Ishikawa (cell line): ENCODE measurements around the gene CCDC61.
A peak's percentile ranks its signal among the peaks of the same experiment; 100 is the strongest.

Experiments used
- CEBPB ChIP-seq: IDR thresholded peaks from 2 replicates; pipeline ENCODE4 v1.6.1; 2012
- CREB1 ChIP-seq: IDR thresholded peaks from 2 replicates; pipeline ENCODE4 v1.6.1; 2012; ENCODE audit warnings: low read depth
- EGR1 ChIP-seq: IDR thresholded peaks from 2 replicates; pipeline ENCODE4 v1.6.1; 2012
- EP300 ChIP-seq: IDR thresholded peaks from 2 replicates; pipeline ENCODE4 v1.6.1; 2012; ENCODE audit warnings: borderline replicate concordance
- FOXM1 ChIP-seq: IDR thresholded peaks from 2 replicates; pipeline ENCODE4 v1.6.1; 2012; ENCODE audit warnings: low read depth, borderline replicate concordance
- MAX ChIP-seq: IDR thresholded peaks from 2 replicates; pipeline ENCODE4 v1.6.1; 2012
- NFIC ChIP-seq: IDR thresholded peaks from 2 replicates; pipeline ENCODE4 v1.6.1; 2012
- RAD21 ChIP-seq: IDR thresholded peaks from 2 replicates; pipeline ENCODE4 v1.6.1; 2012; ENCODE audit warnings: low read depth
- REST ChIP-seq: IDR thresholded peaks from 2 replicates; pipeline ENCODE4 v1.6.1; 2012; ENCODE audit warnings: low read depth, mild to moderate bottlenecking
- TAF1 ChIP-seq: IDR thresholded peaks from 2 replicates; pipeline ENCODE4 v1.6.1; 2012; ENCODE audit warnings: low read depth, mild to moderate bottlenecking
- TCF12 ChIP-seq: IDR thresholded peaks from 2 replicates; pipeline ENCODE4 v1.6.1; 2012; ENCODE audit warnings: low read depth
- TEAD4 ChIP-seq: IDR thresholded peaks from 2 replicates; pipeline ENCODE4 v1.6.1; 2012
- USF1 ChIP-seq: IDR thresholded peaks from 2 replicates; pipeline ENCODE4 v1.6.1; 2012
- YY1 ChIP-seq: IDR thresholded peaks from 2 replicates; pipeline ENCODE4 v1.6.1; 2012; ENCODE audit warnings: low read depth
- ZBTB7A ChIP-seq: IDR thresholded peaks from 2 replicates; pipeline ENCODE4 v1.6.1; 2012; ENCODE audit warnings: low read depth

The CCDC61 gene, protein sequence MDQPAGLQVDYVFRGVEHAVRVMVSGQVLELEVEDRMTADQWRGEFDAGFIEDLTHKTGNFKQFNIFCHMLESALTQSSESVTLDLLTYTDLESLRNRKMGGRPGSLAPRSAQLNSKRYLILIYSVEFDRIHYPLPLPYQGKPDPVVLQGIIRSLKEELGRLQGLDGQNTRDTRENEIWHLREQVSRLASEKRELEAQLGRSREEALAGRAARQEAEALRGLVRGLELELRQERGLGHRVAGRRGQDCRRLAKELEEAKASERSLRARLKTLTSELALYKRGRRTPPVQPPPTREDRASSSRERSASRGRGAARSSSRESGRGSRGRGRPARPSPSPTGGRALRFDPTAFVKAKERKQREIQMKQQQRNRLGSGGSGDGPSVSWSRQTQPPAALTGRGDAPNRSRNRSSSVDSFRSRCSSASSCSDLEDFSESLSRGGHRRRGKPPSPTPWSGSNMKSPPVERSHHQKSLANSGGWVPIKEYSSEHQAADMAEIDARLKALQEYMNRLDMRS

DNA sequence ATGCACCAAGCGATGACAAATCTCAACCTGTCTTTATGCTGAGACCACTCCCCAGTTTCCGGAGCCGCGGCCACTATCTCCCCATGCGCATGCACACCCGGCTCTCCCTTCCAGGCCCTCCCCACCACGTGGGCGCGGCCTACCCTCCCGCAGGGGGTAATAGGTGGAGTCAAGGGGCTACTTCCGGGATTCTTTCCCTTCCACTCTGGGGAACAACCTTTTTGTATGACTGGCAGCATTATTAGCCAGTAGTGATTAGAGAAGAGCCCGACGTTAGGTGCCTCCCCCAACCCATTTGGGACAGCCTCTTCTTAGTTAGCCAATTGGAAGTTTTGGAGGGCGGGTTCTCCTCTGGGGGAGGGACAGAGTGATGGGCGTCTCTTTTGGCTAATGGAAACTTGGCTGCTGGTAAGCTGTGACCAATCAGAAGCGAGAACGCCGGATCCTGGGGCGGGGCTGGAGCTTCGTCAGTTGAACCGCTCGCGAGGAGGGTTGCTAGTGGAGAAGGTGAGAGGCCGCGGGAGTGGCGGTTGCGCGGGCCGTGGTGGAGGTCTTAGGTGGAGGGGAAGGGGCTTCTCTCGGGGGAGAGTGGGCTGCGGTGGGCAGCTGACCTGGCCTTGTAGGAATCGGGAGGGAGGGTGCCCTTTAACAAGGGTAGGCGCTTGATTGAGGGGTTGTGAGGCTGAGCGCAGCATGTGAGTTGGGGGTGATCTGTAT, at the start of gene CCDC61:
Gene CCDC61, plus strand, starts transcription at position 470 of the 717 bp plus-strand sequence. CDS start 7,552 bp downstream, outside the sequence.
- TF ChIP-seq NFIC, result no peak
- no peak for TF ChIP-seq TEAD4
- peak; percentile 58; the same call in 1 of the 2 replicates for TF ChIP-seq ZBTB7A
- peak; percentile 81 for TF ChIP-seq CREB1
- peak; percentile 86 for TF ChIP-seq USF1
- TF ChIP-seq YY1, result peak; percentile 21; the same call in 1 of the 2 replicates
- peak; percentile 67 for TF ChIP-seq MAX
- peak; percentile 82 for TF ChIP-seq TAF1

- TF ChIP-seq TAF1 (no peak), FOXM1 (no peak), EGR1 (no peak), CEBPB (no peak), EP300 (no peak), REST (no peak), RAD21 (no peak), TEAD4 (no peak), ZBTB7A (no peak), NFIC (no peak), USF1 (no peak), YY1 (no peak)
These were observed 47.3 kb upstream of the CCDC61 start for GRCh38 chr19:45947926-45948325.

- TF ChIP-seq CEBPB (no peak), NFIC (no peak), CREB1 (no peak), TEAD4 (no peak), YY1 (no peak), EP300 (no peak), TAF1 (no peak), TCF12 (no peak), MAX (no peak), EGR1 (no peak), FOXM1 (no peak), REST (no peak), RAD21 (no peak), ZBTB7A (no peak), USF1 (no peak)
These were observed 43.0 kb upstream of the CCDC61 start for GRCh38 chr19:45952341-45952685.

GRCh38 chr19:45952686-45953505, 42.4 kb upstream of the CCDC61 start:
- 0 out of 2 replicates have a peak, but pooled peaks have one; percentile 49 for TF ChIP-seq TCF12
- TF ChIP-seq NFIC, result 0 out of 2 replicates have a peak, but pooled peaks have one; percentile 28
- no peak for TF ChIP-seq CEBPB
- no peak for TF ChIP-seq USF1
- TF ChIP-seq TAF1, result no peak
- no peak for TF ChIP-seq CREB1
- no peak for TF ChIP-seq EP300
- TF ChIP-seq TEAD4, result peak; percentile 11; the same call in 1 of the 2 replicates
- 0 out of 2 replicates have a peak, but pooled peaks have one; percentile 58 for TF ChIP-seq YY1
- TF ChIP-seq EGR1, result peak; percentile 22; the same call in 1 of the 2 replicates
- TF ChIP-seq FOXM1, result no peak
- TF ChIP-seq RAD21, result no peak
- TF ChIP-seq ZBTB7A, result peak; percentile 26; the same call in 1 of the 2 replicates
- TF ChIP-seq MAX, result peak; percentile 68
- peak; percentile 99 for TF ChIP-seq REST
